Measurements from ENCODE around the gene MRPL18.
"Not testable (repeated sequence)": the region's sequence is repeated elsewhere in the genome, so short reads cannot be mapped to it uniquely, and the experiment has no call there.

MRPL18 gene

DNA sequence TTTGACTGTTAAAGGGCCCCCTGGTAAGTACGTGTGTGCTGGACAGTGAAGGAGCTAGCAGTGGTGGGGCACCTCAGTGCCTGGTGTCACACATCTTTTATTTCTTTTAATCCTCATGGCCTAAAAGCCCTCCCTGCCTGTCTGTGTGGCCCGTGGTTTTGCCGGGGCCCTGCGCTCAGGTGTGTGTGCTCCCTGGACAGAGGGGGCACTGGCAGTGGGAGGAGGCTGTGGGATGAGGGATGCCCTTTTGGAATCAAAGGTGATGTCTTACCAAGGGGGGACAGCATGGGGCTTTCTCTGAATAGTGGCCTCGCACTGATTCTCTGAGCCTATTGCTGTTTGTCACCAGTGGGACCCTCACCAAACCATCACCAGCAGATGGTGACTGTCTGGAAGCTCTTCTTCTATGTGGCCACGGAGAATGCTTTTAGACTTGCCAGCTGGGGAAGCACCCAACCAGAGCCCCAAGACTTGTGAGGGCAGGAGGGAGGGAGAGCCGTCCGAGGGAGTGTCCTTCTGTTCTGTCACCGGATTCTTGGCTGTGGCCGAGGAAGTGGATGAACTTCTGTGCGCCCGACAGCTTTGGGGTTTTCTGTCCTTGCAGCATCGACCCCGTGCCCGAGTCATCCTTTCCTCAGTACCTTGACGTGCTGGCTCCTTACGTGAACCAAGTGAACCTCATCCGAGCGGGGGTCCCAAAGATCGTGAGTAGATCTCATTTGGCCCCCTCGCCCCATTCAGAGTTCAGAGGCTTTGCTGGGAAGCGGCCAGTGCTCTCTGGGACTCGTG is 27.9 kb downstream of the MRPL18 start:
- DNase-seq, result no peak

DNA sequence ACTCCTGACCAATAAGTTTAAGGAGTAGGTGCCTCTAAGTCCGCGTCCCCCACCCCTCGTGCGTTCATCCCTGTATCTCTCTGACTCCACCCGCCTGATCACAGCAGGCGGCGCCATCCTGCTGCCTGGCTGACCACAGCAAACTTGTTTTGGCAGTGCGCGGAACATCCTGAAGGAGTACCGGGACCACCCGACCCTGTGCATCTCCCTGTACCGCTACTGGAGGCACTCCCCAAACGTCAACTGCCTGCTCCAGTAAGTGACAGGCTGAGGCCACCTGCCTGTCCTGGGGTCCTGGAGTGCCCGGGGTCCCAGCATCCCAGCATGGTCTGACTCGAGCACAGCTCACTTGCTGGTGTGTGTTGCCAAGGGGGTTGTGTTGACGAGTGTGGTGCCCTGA is 28.8 kb downstream of the MRPL18 start:
- no peak for DNase-seq

DNA sequence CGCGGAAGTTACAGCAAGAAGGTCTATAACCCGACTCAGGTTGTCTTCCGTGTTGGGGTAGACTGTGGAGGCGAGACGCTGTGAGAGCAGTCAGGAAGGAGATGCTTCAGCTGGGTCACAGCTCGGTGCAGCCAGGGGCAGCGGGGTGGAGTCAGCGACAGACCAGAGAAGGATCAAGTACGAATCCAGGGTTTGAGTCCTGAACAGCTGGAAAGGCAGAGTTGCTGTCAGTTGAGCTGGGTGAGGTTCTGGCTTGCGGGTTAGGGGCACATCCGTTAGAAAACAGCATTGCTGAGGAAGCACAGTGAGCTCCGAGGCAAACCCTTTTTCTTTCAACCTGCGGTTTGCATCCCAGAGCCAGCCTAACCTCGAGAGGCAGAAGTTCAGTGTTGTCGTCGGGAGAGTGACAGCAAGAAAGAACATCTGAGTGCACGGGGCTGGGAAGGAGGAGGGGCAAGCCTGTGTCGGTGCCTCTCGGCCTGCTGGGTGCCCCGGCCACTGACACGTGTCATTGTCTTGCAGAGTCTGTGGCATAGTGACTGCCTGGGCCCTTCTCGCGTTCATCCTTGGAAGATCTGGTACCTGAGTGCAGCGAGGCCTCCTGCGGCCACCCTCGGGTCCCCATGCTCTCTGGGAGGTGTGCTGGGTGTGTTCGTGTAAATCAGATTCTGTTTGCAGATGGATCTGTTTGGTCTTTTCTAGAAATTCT is 29.8 kb downstream of the MRPL18 start:
- DNase-seq, result no peak

DNA sequence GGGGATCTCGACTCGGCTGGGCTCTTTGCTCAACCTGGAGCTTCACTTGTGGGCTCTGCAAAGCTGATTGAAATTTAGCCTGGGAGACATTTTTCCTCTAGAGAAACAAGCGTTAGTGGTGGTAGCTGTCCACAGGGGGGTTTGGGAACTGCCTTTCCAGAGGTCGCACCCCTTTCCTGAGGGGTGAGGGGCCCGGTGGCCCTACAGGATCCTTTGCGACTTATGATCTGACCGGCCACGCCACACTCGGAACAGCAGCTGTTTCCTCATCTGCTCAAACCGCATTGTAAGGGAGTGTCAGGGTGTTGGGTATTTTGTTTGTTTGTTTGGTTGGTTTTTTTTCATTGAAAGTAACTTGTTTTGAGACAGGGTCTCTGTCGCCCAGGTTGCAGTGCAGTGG is 30.9 kb downstream of the MRPL18 start:
- no peak for DNase-seq

DNA sequence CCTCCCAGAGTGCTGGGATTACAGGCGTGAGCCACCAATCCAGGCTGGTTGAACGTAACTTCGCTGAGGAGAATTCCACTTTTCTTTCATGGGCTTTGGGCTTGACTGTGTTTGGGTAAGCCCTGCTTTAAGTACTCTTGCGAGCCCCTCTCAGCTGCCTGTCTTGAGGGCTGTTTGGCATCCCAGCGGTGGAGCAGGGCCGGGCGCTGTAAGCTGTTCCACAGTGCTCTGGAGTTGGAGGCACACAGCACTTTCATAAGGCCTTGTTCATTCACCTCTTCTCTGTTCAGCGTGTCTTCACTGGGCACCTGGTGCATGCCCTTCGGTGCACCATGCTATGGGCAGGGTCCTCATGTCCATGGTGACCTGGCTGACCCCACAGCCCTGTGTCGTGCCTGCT is 31.5 kb downstream of the MRPL18 start:
- DNase-seq, result no peak

DNA sequence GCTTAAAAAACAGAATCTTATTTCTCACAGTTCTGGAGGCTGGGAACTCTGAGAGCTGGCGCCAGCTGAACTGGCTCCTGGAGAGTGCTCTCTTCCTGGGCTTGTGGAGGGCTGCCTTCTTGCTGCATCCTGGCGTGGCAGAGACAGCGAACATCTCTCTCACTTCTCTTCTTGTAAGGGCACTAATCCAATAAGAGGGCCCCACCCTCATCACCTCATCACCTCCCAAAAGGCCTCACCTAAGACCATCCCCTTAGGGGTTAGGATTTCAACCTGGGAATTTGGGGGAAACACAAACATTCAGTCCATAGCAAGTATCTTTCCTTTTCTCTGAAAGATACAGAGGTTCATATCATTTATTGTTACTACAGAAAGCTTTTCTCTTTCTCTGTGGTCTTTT is 33.7 kb downstream of the MRPL18 start:
- DNase-seq, result no peak

DNA sequence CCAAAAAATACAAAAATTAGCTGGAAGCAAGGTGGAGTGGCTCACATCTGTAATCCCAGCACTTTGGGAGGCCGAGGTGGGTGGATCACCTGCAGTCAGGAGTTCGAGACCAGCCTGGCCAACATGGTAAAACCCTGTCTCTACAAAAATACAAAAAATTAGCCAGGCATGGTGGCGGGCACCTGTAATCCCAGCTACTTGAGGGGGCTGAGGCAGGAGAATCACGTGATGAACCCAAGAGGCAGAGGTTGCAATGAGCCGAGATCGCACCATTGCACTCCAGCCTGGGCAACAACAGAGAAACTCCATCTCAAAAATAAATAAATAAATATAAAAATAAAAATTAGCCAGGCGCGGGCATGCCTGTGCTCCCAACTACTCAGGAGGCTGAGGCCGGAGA is 34.4 kb downstream of the MRPL18 start:
- DNase-seq, result not testable (repeated sequence)

DNA sequence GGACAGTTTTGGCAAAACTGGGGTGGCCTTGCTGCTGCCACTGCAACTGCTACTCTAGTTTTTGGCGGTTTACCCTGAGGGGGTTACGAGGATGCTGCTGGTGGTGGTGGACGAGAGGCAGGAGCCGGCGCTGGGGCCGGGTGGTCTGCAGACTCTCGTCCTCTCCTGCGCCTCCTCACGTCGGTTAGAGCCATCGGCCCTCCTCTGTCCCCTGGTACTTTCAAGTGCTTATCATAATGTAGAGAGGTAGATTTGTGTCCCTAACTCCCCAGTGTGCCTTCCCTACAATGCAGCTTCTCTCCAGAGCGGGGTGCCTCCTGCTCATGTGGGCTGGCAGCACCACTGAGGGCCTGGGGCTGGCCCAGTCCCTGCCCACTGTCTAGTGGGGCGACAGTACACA is 35.7 kb downstream of the MRPL18 start:
- DNase-seq, result no peak

DNA sequence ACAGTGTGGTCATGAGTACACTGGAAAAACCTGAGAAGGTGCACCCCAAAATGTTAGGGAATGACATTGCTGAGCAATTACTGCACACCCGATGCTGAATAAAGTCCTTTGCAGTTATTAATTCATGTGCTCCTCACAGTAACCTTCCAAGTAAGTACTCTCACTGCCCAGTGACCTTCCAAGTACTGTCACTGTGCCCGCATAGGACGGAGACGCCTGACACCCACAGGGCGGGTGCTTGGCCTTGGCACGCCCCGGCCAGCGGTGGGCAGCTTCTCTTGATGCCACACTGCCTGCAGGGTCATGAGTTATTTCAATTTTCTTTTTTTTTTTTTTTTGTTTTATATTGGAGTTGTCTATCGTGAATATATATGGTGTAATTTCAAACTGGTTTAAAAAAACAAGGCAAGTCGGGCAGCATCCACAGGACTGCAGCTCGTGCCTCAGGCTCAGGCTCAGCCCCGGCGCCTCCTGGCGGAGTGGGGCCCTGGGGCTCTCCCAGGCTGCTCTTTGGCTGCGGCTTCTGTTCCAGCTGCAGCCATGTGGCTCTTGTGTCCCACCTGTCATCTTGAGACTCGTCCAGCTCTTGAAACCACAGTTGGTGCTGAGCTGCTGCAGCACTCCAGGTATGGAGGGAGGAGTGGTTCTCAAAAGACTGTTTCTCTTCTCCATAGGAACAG is 36.8 kb downstream of the MRPL18 start:
- DNase-seq, result no peak

DNA sequence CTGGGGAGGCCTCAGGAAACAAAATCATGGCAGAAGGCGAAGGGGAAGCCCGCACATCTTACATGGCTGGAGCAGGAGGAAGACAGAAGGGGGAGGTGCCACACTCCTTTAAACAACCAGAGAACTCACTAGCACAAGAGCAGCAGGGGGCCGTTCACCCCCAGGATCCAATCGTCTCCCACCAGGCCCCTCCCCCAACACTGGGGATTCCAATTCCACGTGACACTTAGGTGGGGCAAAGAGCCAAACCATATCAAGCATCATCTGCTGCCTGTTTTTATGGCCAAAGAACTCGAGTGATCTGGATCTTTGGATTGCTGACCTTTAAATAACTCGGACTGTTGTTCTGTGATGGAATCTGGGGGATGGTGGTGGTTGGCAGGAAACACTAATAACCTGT is 37.8 kb downstream of the MRPL18 start:
- no peak for DNase-seq

DNA sequence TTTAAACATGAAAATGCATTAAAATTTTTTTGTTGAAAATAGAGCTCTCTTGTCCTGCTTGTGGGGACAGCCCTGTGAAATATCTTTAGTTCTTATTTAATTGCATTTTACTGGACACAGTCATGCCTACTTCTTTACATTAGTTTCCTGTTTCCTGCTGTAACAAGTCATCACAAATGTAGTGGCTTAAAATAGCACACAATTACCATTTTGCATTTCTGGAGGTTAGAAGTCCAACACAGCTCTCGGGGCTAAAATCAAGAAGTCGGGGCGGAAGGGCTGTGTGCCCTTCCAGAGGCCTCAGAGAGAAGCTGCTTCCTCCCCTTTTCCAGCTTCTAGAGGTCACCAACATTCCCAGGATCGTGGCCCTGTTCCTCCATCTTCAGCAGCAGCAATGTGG is 39.3 kb downstream of the MRPL18 start:
- DNase-seq, result no peak

DNA sequence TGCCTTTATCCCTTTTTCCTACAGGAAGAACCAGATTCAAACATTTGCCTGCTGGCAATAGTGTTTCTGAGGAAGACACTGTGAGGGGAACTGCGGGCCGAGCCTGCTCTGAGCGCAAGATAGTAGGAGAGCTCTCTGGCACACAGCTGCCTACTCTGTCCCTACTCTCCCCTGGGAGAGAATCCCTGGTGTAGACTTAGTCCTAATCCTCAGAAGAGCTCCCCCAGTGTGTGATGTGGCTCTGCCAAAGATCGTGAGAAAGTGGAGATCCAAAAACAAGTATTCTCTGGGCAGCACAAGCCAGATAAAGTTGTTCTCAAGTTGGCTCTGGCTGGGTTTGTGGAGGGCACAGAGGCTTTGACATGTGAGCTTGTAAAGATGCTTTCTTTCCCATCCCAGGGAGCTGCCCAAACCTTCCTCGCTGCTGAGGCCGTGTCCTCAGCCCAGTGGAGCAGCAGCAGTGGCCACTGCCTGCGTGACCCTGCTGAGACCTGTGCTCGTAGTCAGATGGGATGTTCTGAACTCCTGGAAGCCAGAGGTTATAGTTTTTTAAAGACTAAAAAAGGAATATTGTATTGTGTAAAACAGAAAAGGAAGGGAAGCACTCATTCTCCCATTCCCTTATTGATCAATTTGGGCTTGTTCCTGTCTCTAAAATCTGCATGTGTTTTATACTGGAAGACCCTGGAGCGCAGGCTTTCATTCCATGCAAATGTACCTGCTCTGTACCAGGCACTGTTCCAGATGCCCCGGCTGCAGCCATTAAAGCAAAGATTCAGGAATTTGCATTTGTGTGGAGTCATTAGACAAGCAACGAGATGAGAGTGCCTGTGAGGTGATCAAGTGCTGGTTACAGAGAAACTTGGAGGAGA is 40.5 kb downstream of the MRPL18 start:
- no peak for DNase-seq

DNA sequence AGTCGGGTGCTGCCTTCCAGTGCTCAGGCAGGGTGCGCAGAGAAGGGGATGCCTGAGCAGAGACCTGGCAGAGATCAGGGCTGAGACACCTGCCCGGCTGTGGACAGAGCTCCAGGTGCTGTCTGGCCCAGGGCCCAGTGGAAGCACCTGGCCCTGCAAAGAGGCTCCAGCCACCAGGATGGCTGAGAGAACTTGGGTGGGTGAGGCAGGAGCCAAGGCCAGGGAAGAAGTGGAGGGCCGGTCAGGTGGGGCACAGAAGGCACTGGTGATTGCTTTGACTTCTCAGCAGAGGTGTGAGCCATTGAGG is 41.1 kb downstream of the MRPL18 start:
- no peak for DNase-seq

DNA sequence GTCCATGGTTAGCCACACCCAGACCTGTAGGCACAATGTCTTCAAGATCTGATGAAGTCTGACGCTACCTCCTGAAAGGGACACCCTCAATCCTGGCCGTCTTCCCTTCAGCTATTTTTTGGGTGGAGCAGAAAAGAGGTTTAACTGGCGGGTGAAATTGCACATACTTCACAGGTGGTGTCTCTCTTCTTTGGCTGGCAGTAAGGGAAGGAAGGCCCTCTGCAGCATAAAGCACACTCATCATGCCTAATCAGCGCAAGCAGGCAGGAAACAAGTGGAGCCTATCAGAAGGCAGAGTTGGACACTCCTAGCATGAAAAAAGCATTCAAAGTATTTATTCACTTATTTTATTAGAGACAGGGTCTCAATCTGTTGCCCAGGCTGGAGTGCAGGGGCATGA is 42.7 kb downstream of the MRPL18 start:
- DNase-seq, result no peak

DNA sequence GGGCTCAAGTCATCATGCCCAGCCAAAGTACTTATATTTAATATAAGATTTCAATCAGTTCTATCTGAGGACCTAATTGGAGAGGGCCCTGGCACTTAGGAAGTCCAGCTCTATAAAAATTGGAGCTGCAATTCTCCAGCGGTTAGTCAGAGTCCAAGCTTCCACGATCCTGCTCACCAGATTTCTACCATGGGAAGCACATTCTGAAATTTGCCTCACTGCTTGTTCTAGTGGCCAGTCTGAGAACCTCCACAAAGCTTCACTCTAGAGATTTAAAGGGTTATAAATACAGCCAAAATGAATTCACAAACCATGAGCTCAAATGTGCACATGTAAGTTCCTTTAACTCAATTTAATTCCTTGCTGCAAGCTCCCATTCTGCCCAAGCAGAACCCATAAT is 43.3 kb downstream of the MRPL18 start:
- DNase-seq, result no peak

DNA sequence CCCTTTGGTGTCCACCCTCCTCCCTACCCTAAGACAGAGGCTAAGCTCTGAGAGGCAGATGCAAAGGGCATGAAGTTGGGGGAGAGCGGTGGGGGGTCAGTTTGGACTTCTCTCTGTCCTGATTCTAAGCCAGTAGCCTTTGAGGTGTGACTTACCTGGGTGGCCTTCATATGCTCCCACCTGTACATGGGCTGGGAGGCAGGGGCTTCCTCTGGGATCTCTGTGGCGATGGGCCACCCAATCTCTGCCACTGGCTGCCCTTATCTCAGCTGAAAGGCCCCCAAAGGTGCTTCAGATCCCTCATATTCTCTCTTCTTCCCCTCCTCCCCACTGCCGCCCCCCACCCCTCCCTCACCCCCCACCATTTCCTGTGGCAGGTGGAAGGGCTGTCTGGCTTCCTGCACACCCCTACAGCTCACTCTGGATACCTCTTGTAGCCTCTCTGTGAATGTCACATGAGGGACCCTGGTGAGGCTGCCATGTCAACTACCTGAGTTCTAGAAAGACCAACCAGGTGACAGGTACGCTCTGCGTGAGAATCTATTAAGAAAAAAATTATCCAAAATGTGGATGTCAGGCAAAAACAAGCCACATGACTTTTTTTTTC is 43.8 kb downstream of the MRPL18 start:
- no peak for DNase-seq

DNA sequence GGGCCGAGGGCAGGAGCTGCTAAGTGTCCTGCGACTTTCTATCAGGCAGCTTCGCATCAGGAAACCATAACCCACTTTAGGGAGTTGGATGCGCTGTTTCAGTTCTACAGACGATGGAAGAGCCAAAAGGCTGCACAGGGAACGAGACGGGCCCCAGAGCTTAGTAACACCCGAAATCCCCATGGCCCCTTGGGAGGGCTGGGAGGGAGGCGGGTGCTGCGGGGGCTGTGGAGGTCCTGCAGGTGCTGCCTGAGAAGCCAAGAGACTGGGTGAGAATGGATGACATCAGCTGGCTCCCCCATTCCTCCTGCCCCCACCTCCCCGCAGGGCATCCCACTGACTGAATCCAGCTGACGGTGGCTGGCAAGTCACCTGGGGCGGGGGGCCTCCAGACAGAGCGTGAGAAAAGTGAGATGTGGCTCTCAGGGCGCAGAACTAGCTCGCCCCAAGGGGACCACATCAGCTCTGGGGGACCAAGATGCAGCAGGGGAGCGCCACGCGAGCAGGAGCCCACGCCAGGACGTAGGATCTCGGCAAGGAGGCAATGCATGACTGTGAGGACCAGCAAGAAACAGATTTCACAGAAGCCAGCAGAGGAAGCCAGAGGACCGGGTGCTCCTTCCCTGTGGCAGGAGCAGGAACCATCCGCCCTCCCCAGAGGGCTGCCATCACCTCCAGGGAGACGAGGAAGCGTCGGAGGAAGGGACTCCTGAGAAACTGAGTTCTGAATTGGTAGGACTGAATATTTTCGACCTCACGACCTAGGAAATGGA is 46.6 kb downstream of the MRPL18 start:
- no peak for DNase-seq

DNA sequence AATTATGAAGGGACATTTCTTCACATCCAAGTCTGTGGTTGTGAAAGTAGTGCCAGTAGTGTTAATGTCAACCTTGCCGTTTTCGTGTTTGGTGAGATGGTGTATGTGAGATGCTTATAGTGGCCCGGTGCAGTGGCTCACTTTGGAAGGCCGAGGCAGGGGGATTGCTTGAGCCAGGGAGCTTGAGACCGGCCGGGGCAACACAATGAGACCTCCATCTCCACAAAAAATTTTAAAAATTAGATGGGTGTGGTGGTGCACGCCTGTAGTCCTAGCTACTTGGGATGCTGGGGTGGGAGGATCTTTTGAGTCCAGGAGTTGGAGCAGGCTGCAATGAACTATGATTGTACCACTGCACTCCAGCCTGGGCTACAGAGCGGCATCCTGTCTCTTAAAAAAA is 47.2 kb downstream of the MRPL18 start:
- no peak for DNase-seq

DNA sequence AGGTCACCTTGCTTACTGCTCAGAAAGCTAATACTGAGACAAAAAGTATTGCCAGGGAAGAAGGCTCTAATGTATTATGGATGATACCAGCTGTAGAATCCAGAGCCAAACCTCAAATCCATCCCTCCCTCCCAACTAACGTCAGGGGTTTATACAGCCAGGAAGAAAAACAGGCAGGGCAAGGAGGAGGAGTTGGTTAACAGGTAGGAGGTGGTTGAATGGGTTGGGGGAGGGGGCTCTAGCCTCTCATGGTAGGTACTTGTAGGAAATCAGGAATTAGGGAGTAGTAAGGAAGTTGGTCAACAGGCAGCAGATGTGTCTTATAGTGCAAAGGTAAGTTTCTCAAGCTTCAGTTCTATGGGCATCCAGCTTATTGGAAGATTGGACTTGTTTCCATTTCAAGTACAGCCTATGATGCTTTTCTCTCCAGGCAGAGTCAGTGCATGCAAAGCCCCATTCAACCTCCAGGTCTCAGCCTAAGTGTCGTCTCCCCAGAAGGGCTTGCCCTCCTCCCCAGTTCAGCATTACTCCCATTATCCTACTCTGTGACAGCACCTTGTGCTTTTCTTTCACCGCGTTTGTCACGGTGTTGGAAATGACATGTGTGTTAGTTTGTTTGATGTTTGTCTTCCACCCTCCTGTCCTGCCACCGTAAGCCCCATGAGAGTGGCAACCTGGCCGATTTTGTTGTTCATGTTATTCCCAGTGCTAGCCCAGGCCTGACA is 47.9 kb downstream of the MRPL18 start:
- DNase-seq, result no peak

DNA sequence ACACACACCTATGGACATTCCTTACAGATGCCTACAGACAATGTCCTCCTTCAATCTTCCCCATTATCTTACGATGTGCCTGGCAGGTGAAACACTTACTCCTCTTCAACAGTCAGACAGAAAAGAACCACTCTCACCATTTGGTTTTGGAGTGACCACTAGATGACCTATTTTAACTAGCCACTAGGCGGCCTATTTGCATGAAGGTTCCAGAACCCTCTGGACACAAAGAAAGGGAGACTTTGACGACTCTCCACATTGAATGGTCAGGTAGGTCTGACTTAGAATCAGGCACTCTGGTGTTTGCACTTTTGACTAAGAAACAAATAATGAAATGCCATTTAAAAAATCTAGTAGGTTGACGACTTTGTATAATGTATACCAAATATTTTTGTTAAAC is 51.8 kb downstream of the MRPL18 start:
- DNase-seq, result no peak

Measured in NCI-H1417 treated with DMSO at 0.1 percent for 48 hours (cell line).